ENCODE data around the gene DMAC2L.

GRCh38 chr14:50338587-50338986, 26.5 kb downstream of the DMAC2L start:
- TF ChIP-seq CTCF (IDR thresholded peaks at IDR 0.05; ENCODE audit: low read length) (no peak), EZH2 (optimal IDR thresholded peaks at IDR 0.05; ENCODE audit: low read depth, low read length) (no peak), EZH2phosphoT487 (IDR thresholded peaks at IDR 0.05; ENCODE audit: low read length) (no peak)
